SJCRH30 (cell line): Measurements from ENCODE around the gene SDHC. TPM values are rescaled to one million over a fixed set of nuclear protein-coding genes. Genes with fewer than 3 reads are reported as not detected.

Source experiments
- DNase-seq, 2 experiments: peaks; one replicate each; pipeline ENCODE4 v3.0.0-alpha.2; 2015 to 2020
- H3K27ac ChIP-seq: fragments of 250-450 bp; sonication (Bioruptor Pico); 2 replicates; pipeline ENCODE4 v1.5.1; 2020; ENCODE audit warnings: mild to moderate bottlenecking, moderate library complexity
- H3K27me3 ChIP-seq: fragments of 250-450 bp; sonication (Bioruptor Pico); 2 replicates; pipeline ENCODE4 v1.5.1; 2020; ENCODE audit warnings: mild to moderate bottlenecking, moderate library complexity
- H3K36me3 ChIP-seq: fragments of 250-450 bp; sonication (Bioruptor Pico); 2 replicates; pipeline ENCODE4 v1.5.1; 2020; ENCODE audit warnings: mild to moderate bottlenecking, moderate library complexity
- H3K4me1 ChIP-seq: fragments of 250-450 bp; sonication (Bioruptor Pico); 2 replicates; pipeline ENCODE4 v1.5.1; 2020; ENCODE audit warnings: mild to moderate bottlenecking, moderate library complexity
- H3K4me3 ChIP-seq: fragments of 250-450 bp; sonication (Bioruptor Pico); 2 replicates; pipeline ENCODE4 v1.5.1; 2020; ENCODE audit warnings: mild to moderate bottlenecking, moderate library complexity
- H3K9me3 ChIP-seq: fragments of 250-450 bp; sonication (Bioruptor Pico); replicated peaks from 2 replicates; pipeline ENCODE4 v1.5.1; 2020; ENCODE audit warnings: mild to moderate bottlenecking, moderate library complexity
- total RNA-seq: library from RNA; depleted of rRNA; stranded (reverse); fragments of >200 nt; shearing (Covaris generic); gene quantifications from 2 replicates; pipeline ENCODE4 v1.2.3, GENCODE V29; 2014; rRNA removed

SDHC gene, protein sequence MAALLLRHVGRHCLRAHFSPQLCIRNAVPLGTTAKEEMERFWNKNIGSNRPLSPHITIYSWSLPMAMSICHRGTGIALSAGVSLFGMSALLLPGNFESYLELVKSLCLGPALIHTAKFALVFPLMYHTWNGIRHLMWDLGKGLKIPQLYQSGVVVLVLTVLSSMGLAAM
- 53.8 and 61.8 TPM in 2 replicates for total RNA-seq

- peak; percentile 84 to 89 for DNase-seq
- H3K27me3 ChIP-seq, result no peaks in the 10 kb centered on the region
- H3K36me3 ChIP-seq, result peaks cover 5% of the 10 kb centered on the region; the same call in 1 of the 2 replicates
- H3K27ac ChIP-seq, result peak within 1 kb of the TSS; percentile 79
- peaks cover 5% of the 10 kb centered on the region; the same call in 1 of the 2 replicates for H3K4me1 ChIP-seq
- H3K4me3 ChIP-seq, result peak within 1 kb of the TSS; percentile 82
- H3K9me3 ChIP-seq, result no peaks in the 10 kb centered on the region
Measured at GRCh38 chr1:161314201-161314981, at the start of gene SDHC. Gene SDHC, plus strand, starts transcription at chr1:161314381. Its CDS starts 25 bp downstream, at chr1:161314406.

DNA sequence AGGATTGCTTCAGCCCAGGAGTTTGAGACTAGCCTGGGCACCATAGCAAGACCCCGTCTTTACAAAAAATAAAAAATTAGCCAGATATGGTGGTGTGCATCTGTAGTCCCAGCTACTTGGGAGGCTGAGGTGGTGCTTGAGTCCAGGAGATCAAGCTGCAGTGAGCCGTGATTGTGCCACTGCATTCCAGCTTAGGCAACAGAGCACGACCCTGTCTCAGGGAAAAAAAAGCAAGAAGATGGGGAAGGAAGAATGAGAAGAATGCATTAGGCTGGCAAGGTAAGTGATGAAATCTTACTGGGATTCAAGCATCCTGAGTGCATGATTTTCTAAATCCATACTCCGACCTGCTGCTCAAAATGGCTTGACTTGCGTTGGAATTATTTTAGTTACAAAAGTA lies 48.9 kb upstream of the SDHC start:
- H3K36me3 ChIP-seq, result no peaks in the 10 kb centered on the region
- H3K27me3 ChIP-seq, result no peaks in the 10 kb centered on the region; the same call in 1 of the 2 replicates
- H3K4me3 ChIP-seq, result no peak overlapping the region
- H3K9me3 ChIP-seq, result no peaks in the 10 kb centered on the region
- DNase-seq, result no peak
- H3K4me1 ChIP-seq, result no peaks in the 10 kb centered on the region; the same call in 1 of the 2 replicates
- H3K27ac ChIP-seq, result no peak overlapping the region

DNA sequence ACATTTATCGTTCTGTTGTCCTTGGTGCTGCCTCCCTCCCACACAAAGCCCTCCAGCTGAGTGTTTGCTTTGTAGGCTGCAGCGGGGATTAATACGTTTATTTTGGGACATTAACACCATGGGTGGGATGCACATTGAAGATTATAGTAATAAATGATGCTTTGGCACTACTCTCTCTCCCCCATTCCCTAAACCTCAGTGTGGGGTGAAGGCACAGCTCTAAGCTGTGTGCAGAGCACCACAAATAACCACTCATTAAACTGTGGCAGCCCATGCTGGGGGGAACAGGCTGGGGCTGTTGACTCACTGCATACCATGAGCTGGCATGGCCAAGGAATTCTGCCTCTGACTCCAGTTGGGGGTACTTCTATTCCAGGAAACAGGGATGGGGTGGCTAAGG lies 48.0 kb upstream of the SDHC start:
- no peaks in the 10 kb centered on the region for H3K36me3 ChIP-seq
- DNase-seq, result no peak
- no peak overlapping the region for H3K4me3 ChIP-seq
- no peak overlapping the region for H3K27ac ChIP-seq
- no peaks in the 10 kb centered on the region for H3K27me3 ChIP-seq
- no peaks in the 10 kb centered on the region for H3K9me3 ChIP-seq
- H3K4me1 ChIP-seq, result no peaks in the 10 kb centered on the region

GRCh38 chr1:161266836-161267235 lies 47.3 kb upstream of the SDHC start:
- Histone ChIP-seq H3K36me3 (no peaks in the 10 kb centered on the region), H3K27ac (no peak overlapping the region), H3K27me3 (no peaks in the 10 kb centered on the region), H3K9me3 (no peaks in the 10 kb centered on the region), H3K4me3 (no peak overlapping the region), H3K4me1 (no peaks in the 10 kb centered on the region)
- no peak for DNase-seq

DNA sequence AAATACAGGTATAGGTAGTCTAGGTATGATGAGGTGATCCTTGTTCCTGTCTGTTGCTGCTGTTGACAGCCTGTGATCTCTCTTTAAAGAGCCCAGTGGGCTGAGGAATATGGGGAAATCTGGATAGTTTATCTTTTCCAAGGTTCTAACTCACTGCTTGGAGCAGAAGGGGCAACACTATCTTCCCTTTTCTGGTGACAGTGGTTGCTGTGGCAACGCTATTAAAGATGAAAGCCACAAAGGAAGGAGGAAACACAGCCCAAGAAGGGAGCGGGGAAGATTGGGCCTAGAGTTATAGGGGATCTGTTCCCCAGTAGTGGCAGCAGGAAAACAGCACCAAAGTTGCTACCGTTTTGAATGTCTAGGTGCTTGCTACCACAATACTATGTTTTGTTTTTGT lies 46.9 kb upstream of the SDHC start:
- Histone ChIP-seq H3K9me3 (no peaks in the 10 kb centered on the region), H3K27ac (no peak overlapping the region), H3K4me3 (no peak overlapping the region), H3K27me3 (no peaks in the 10 kb centered on the region), H3K36me3 (no peaks in the 10 kb centered on the region), H3K4me1 (no peaks in the 10 kb centered on the region)
- no peak for DNase-seq

GRCh38 chr1:161273402-161273801 lies 40.8 kb upstream of the SDHC start:
- no peaks in the 10 kb centered on the region for H3K9me3 ChIP-seq
- H3K27me3 ChIP-seq, result no peaks in the 10 kb centered on the region
- no peaks in the 10 kb centered on the region for H3K36me3 ChIP-seq
- no peaks in the 10 kb centered on the region for H3K4me1 ChIP-seq
- H3K27ac ChIP-seq, result no peak overlapping the region
- no peak overlapping the region for H3K4me3 ChIP-seq
- no peak for DNase-seq

DNA sequence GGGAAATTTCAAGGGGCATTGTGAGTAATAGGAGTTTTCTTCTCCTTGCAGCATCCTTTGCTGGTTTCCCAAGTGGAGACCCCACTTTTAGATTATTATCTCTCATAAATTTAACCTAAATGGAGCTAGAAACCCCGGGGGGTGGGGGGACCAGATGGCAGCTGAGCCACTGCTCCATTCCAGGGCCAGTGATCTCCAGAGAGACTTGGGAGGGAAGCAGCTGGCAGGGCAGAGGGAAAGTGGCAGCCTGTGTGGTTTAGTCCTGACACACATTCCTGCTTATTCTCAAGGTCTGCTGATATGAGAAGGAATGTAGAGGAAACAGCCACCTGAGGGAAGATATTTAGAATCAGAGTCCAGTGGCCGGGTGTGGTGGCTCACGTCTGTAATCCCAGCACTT lies 39.3 kb upstream of the SDHC start:
- DNase-seq, result peak in 1 of 2 experiments; percentile 6
- Histone ChIP-seq H3K4me1 (no peaks in the 10 kb centered on the region), H3K27ac (no peak overlapping the region), H3K9me3 (no peaks in the 10 kb centered on the region), H3K27me3 (no peaks in the 10 kb centered on the region), H3K4me3 (no peak overlapping the region), H3K36me3 (no peaks in the 10 kb centered on the region)

DNA sequence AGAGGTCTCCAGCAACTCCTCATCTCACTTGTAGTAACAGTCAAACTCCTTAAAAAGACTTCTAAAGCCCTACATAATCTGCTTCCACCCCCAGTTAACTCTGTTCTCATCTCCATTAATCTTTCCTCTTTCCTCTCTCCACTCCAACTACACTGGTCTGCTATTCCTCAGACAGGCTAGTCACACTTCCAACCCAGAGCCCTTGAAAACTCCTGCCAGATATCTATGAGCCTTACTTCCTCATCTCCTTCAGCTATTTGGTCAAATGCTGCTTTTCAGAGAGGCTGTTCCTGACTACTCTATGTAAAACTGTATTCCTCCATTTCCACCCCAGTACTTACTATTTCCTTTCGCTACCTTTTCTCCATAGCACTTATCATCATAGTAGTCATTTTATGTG lies 31.2 kb upstream of the SDHC start:
- no peaks in the 10 kb centered on the region for H3K36me3 ChIP-seq
- DNase-seq, result no peak
- H3K27me3 ChIP-seq, result no peaks in the 10 kb centered on the region
- H3K9me3 ChIP-seq, result no peaks in the 10 kb centered on the region
- H3K4me3 ChIP-seq, result no peak overlapping the region
- H3K27ac ChIP-seq, result no peak overlapping the region
- no peaks in the 10 kb centered on the region for H3K4me1 ChIP-seq

- Histone ChIP-seq H3K36me3 (no peaks in the 10 kb centered on the region), H3K4me1 (no peaks in the 10 kb centered on the region), H3K27ac (no peak overlapping the region), H3K27me3 (no peaks in the 10 kb centered on the region), H3K4me3 (no peak overlapping the region), H3K9me3 (no peaks in the 10 kb centered on the region)
- DNase-seq, result no peak
Measured at GRCh38 chr1:161285113-161285512, 29.1 kb upstream of the SDHC start.

DNA sequence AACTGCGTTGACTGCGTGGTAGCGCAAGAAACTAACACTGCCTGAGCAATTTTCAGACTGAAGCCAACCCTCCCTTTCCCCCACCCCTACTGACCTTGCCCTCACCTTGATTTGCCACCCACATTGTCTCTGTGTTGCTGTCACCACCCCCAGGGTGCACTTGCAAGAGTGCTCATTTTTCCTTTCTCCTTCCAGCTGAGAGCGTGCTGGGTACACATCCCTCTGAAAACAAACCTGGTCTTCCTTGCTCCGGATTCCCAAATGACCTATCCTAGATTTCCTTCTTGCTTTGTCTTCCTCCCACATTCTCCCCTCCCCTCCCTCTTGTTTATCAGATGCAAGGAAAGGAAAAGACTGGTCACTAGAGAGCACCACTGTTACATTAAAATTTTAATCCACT lies 28.7 kb upstream of the SDHC start:
- Histone ChIP-seq H3K27me3 (no peaks in the 10 kb centered on the region), H3K9me3 (no peaks in the 10 kb centered on the region), H3K27ac (no peak overlapping the region), H3K4me1 (no peaks in the 10 kb centered on the region), H3K36me3 (no peaks in the 10 kb centered on the region), H3K4me3 (no peak overlapping the region)
- no peak for DNase-seq

GRCh38 chr1:161287482-161288054 lies 26.6 kb upstream of the SDHC start:
- no peak overlapping the region for H3K27ac ChIP-seq
- no peaks in the 10 kb centered on the region for H3K9me3 ChIP-seq
- no peaks in the 10 kb centered on the region for H3K27me3 ChIP-seq
- H3K4me1 ChIP-seq, result no peaks in the 10 kb centered on the region
- no peak for DNase-seq
- no peaks in the 10 kb centered on the region for H3K36me3 ChIP-seq
- H3K4me3 ChIP-seq, result no peak overlapping the region

DNA sequence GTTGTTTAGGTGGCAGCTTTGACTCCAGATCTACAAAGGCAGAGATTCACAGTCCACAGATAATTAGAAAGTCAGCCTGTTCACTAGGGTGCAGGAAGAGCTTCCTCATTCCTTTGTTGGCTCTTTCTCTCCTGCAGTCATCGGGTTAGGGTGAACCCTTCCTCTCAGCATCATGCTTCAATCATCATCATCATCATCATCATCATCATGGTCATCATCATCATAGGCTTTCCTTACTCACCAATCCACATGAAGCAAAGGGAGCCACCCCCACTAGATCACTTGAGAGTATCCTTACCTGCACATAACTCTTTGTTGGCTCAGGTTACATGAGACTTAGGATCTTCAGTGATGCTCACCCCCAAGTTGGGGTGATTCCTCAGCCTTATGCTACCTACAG lies 23.4 kb upstream of the SDHC start:
- no peaks in the 10 kb centered on the region for H3K4me1 ChIP-seq
- no peaks in the 10 kb centered on the region for H3K9me3 ChIP-seq
- H3K27me3 ChIP-seq, result no peaks in the 10 kb centered on the region
- H3K36me3 ChIP-seq, result no peaks in the 10 kb centered on the region
- no peak overlapping the region for H3K27ac ChIP-seq
- no peak for DNase-seq
- no peak overlapping the region for H3K4me3 ChIP-seq

DNA sequence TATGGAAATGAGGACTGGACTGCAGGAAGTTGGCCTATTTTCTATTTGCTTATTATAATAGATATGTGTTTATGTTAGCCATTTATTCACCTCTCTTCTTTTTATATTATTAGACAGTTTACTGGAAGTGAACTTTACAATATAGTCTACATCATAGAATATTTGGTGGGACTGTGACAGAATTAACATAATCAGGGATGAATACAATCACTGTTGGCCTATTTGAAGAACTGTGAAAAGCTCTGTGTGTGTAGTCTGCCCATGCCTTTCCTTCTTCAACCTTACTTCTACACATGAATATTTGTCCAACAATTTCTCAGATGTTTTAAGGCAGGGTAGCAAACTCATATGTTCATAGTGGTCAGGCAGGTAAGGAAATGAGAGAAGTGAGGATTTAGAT lies 16.8 kb upstream of the SDHC start:
- Histone ChIP-seq H3K4me1 (no peaks in the 10 kb centered on the region), H3K27me3 (no peaks in the 10 kb centered on the region), H3K27ac (no peak overlapping the region), H3K4me3 (no peak overlapping the region), H3K36me3 (no peaks in the 10 kb centered on the region), H3K9me3 (no peaks in the 10 kb centered on the region)
- DNase-seq, result no peak

DNA sequence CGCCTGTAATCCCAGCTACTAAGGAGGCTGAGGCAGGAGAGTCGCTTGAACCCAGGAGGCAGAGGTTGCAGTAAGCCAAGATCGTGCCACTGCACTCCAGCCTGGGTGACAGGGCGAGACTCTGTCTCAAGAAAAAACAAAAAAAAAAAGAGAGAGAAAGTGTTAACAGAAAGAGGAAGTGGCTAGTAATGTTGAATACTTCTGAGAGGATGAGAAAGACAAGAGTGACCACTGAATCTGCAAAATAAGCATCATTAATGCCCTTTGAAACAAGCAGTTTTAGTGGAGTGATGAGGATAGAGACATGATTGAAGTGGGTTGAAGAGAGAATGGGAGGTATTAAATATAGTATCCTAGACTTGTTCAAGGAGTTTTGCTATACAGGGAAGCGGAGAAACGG lies 16.1 kb upstream of the SDHC start:
- no peaks in the 10 kb centered on the region for H3K27me3 ChIP-seq
- DNase-seq, result no peak
- no peaks in the 10 kb centered on the region for H3K36me3 ChIP-seq

DNA sequence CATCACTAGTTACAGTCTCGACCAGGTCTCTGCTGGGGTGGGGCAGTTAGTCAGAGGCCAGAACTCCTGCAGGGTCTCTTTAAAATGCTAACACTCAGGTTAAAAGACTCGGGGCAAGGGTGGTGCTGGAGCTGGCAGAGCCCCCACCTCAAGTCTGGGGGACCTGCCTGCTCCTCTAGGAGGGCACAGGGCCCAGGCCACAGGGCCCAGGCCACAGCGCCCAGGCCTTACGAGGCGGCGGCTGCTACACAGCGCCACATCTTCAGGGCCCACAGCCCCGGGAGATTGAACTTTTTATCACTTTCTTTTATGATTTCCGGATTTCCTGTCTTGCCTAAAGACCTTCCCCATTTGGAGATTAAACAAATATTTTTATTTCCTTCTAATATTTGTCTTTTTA lies 14.8 kb upstream of the SDHC start:
- no peak for DNase-seq
- Histone ChIP-seq H3K4me3 (no peak overlapping the region), H3K36me3 (no peaks in the 10 kb centered on the region), H3K4me1 (no peaks in the 10 kb centered on the region), H3K27me3 (no peaks in the 10 kb centered on the region), H3K9me3 (no peaks in the 10 kb centered on the region), H3K27ac (no peak overlapping the region)

More for the DNA sequence above, 16.1 kb upstream of the SDHC start:
- H3K4me1 ChIP-seq, result no peaks in the 10 kb centered on the region
- no peak overlapping the region for H3K27ac ChIP-seq
- no peak overlapping the region for H3K4me3 ChIP-seq
- no peaks in the 10 kb centered on the region for H3K9me3 ChIP-seq
